PC-9 (cell line): ENCODE results near the gene ENTR1.

ENCODE experiments used
- EZH2 ChIP-seq: fragments of 200-600 bp; sonication (generic); IDR thresholded peaks from 2 replicates; pipeline ENCODE4 v1.8.0; 2017; ENCODE audit warnings: antibody characterized with exemption, low read depth
- TF ChIP-seq, protein P1 (sequence below): fragments of 200-600 bp; sonication (generic); conservative IDR thresholded peaks from 2 replicates; pipeline ENCODE4 v1.6.1; 2017; ENCODE audit warnings: mixed run types, antibody characterized with exemption, mild to moderate bottlenecking, moderate library complexity

DNA sequence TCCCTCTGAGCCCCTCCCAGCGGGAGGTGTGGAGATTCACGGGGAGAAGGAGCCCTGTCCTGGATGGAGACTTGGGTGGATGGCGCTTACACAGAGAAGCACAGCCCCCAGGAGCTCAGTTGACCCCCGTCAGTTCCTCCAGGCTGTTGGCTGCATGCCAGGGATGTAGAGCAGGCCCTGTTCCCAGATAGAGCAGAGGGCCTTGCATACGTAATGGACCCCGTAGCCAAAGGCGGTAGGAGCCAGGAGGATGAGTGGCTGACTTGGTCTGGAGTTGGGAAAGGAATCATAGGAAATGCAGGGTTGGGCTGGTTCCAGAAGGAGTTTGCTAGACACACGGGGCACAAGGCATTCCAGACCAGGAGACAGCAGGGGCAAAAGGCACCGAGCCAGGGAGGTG is 2.5 kb upstream of the ENTR1 start:
- TF ChIP-seq, protein P1, sequence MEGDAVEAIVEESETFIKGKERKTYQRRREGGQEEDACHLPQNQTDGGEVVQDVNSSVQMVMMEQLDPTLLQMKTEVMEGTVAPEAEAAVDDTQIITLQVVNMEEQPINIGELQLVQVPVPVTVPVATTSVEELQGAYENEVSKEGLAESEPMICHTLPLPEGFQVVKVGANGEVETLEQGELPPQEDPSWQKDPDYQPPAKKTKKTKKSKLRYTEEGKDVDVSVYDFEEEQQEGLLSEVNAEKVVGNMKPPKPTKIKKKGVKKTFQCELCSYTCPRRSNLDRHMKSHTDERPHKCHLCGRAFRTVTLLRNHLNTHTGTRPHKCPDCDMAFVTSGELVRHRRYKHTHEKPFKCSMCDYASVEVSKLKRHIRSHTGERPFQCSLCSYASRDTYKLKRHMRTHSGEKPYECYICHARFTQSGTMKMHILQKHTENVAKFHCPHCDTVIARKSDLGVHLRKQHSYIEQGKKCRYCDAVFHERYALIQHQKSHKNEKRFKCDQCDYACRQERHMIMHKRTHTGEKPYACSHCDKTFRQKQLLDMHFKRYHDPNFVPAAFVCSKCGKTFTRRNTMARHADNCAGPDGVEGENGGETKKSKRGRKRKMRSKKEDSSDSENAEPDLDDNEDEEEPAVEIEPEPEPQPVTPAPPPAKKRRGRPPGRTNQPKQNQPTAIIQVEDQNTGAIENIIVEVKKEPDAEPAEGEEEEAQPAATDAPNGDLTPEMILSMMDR = no peak
- no peak for TF ChIP-seq EZH2
